ENCODE data around the gene TMEM132C. TPM values are rescaled to one million over a fixed set of nuclear protein-coding genes. Genes with fewer than 3 reads are reported as not detected.
A peak's percentile ranks its signal among the peaks of the same experiment; 100 is the strongest.

The TMEM132C gene
- total and polyA plus RNA-seq, 4 donors, result 0.05 to 0.08 (median 0.05) TPM; not detected in 1

DNA sequence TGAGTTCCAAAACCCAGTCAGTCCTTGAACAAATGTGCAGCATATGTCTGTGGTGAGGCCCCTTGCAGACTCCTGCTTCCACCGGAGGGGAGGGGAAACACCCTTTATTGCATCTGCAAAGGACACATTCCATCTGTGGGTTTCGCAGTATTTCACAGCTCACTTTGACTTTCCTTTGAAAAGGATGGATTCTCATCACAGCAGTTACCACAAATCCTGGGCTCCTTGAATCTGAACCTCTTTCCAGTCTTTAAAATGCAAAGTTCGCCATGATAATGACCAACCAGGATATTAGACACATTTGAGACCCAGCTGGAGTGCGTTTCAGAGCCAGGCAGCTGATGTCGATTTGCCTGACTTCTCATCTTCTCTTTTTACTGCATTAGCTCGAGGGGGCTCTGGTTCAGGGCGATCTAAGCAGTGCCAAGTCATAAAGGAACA lies 314.4 kb downstream of the TMEM132C start:
- no peak for DNase-seq (ENCODE audit: low spot score)
- Histone ChIP-seq H3K4me3 (ENCODE audit: low read depth in 1 of 3, low read length in 3 of 3) (no peak overlapping the region), H3K9ac (ENCODE audit: low read depth in 1 of 2, low read length in 2 of 2) (no peak overlapping the region), H3K27me3 (ENCODE audit: control insufficient read depth in 4 of 4, insufficient read depth in 4 of 4, low read length in 3 of 4) (no peaks in the 10 kb centered on the region), H3K27ac (ENCODE audit: low read depth in 1 of 2, low read length in 2 of 2) (no peak overlapping the region), H3K36me3 (ENCODE audit: control insufficient read depth in 4 of 4, insufficient read depth in 3 of 4, low read depth in 1 of 4, low read length in 3 of 4) (no peaks in the 10 kb centered on the region), H3K4me1 (ENCODE audit: control insufficient read depth in 4 of 4, insufficient read depth in 4 of 4, low read length in 3 of 4) (no peaks in the 10 kb centered on the region), H3K9me3 (ENCODE audit: control insufficient read depth in 4 of 4, low read length in 3 of 4) (no peaks in the 10 kb centered on the region)
- 51% methylated on average over 7 of the region's 7 CpGs for WGBS
- no peak for TF ChIP-seq ATF3 (IDR thresholded peaks at IDR 0.05)
- TF ChIP-seq NR2F2 (IDR thresholded peaks at IDR 0.05), result no peak
- TF ChIP-seq FOXA1 (IDR thresholded peaks at IDR 0.05), result no peak
- TF ChIP-seq HNF4A (conservative IDR thresholded peaks at IDR 0.05), result no peak
- no peak for TF ChIP-seq TAF1 (conservative IDR thresholded peaks at IDR 0.05)
- no peak for TF ChIP-seq YY1 (IDR thresholded peaks at IDR 0.05)
- no peak for TF ChIP-seq EGR1 (IDR thresholded peaks at IDR 0.05; ENCODE audit: low read depth in 2 of 2)
- TF ChIP-seq RXRA (IDR thresholded peaks at IDR 0.05), result no peak
- TF ChIP-seq FOXA2 (IDR thresholded peaks at IDR 0.05), result no peak
- no peak for TF ChIP-seq JUND (IDR thresholded peaks at IDR 0.05)
- TF ChIP-seq SP1 (IDR thresholded peaks at IDR 0.05), result no peak
- TF ChIP-seq REST (IDR thresholded peaks at IDR 0.05), result no peak
- TF ChIP-seq CTCF (IDR thresholded peaks at IDR 0.05; ENCODE audit: low read depth, low read length, missing input control), result no peak

GRCh38 chr12:128583453-128583852 lies 316.5 kb downstream of the TMEM132C start:
- H3K4me1 ChIP-seq (ENCODE audit: control insufficient read depth in 4 of 4, insufficient read depth in 4 of 4, low read length in 3 of 4), result no peaks in the 10 kb centered on the region
- DNase-seq (ENCODE audit: low spot score), result no peak
- H3K27ac ChIP-seq (ENCODE audit: low read depth in 1 of 2, low read length in 2 of 2), result no peak overlapping the region
- no peak overlapping the region for H3K4me3 ChIP-seq (ENCODE audit: low read depth in 1 of 3, low read length in 3 of 3)
- no peaks in the 10 kb centered on the region for H3K36me3 ChIP-seq (ENCODE audit: control insufficient read depth in 4 of 4, insufficient read depth in 3 of 4, low read depth in 1 of 4, low read length in 3 of 4)
- TF ChIP-seq ATF3 (IDR thresholded peaks at IDR 0.05) (no peak), NR2F2 (IDR thresholded peaks at IDR 0.05) (no peak), YY1 (IDR thresholded peaks at IDR 0.05) (no peak), CTCF (IDR thresholded peaks at IDR 0.05; ENCODE audit: low read depth, low read length, missing input control) (peak; percentile 16), EGR1 (IDR thresholded peaks at IDR 0.05; ENCODE audit: low read depth in 2 of 2) (no peak), HNF4G (IDR thresholded peaks at IDR 0.05) (no peak)
- TF ChIP-seq, protein P1, sequence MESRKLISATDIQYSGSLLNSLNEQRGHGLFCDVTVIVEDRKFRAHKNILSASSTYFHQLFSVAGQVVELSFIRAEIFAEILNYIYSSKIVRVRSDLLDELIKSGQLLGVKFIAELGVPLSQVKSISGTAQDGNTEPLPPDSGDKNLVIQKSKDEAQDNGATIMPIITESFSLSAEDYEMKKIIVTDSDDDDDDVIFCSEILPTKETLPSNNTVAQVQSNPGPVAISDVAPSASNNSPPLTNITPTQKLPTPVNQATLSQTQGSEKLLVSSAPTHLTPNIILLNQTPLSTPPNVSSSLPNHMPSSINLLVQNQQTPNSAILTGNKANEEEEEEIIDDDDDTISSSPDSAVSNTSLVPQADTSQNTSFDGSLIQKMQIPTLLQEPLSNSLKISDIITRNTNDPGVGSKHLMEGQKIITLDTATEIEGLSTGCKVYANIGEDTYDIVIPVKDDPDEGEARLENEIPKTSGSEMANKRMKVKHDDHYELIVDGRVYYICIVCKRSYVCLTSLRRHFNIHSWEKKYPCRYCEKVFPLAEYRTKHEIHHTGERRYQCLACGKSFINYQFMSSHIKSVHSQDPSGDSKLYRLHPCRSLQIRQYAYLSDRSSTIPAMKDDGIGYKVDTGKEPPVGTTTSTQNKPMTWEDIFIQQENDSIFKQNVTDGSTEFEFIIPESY (IDR thresholded peaks at IDR 0.05), result no peak
- TF ChIP-seq, protein P2, sequence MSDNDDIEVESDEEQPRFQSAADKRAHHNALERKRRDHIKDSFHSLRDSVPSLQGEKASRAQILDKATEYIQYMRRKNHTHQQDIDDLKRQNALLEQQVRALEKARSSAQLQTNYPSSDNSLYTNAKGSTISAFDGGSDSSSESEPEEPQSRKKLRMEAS (IDR thresholded peaks at IDR 0.05), result no peak
- H3K9ac ChIP-seq (ENCODE audit: low read depth in 1 of 2, low read length in 2 of 2), result no peak overlapping the region
- no peaks in the 10 kb centered on the region for H3K9me3 ChIP-seq (ENCODE audit: control insufficient read depth in 4 of 4, low read length in 3 of 4)
- no peaks in the 10 kb centered on the region for H3K27me3 ChIP-seq (ENCODE audit: control insufficient read depth in 4 of 4, insufficient read depth in 4 of 4, low read length in 3 of 4)
- WGBS, result 50% methylated on average over 9 of the region's 9 CpGs

Measured in liver (tissue), 9 donors.